Osteoblast (primary cell): ENCODE results near the gene SIL1. TPM values are rescaled to one million over a fixed set of nuclear protein-coding genes. Genes with fewer than 3 reads are reported as not detected.

Source experiments
- DNase-seq: peaks from one replicate; pipeline ENCODE4 v3.0.0; 2011; ENCODE audit warnings: low spot score, mixed read lengths; ENCODE audit not compliant: insufficient read length; ENCODE audit errors: missing footprints
- H2AFZ ChIP-seq: 2 replicates; pipeline ENCODE4 v1.6.0; 2011; ENCODE audit warnings: mild to moderate bottlenecking, low read length
- H3K27ac ChIP-seq: 2 replicates; pipeline ENCODE4 v1.5.1; 2011; ENCODE audit warnings: mild to moderate bottlenecking, low read depth, low read length, moderate library complexity
- H3K27me3 ChIP-seq: 2 replicates; pipeline ENCODE4 v1.6.0; 2012; ENCODE audit warnings: mild to moderate bottlenecking, control low read depth, inconsistent platforms, low read length, moderate library complexity; ENCODE audit not compliant: insufficient read depth
- H3K36me3 ChIP-seq: 2 replicates; pipeline ENCODE4 v1.5.1; 2011; ENCODE audit warnings: mild to moderate bottlenecking, low read length, control low read depth, moderate library complexity; ENCODE audit not compliant: insufficient read depth
- H3K4me1 ChIP-seq: 2 replicates; pipeline ENCODE4 v1.5.1; 2011; ENCODE audit warnings: mild to moderate bottlenecking, low read length, control low read depth, moderate library complexity; ENCODE audit not compliant: insufficient read depth
- H3K4me2 ChIP-seq: 2 replicates; pipeline ENCODE4 v1.6.0; 2011; ENCODE audit warnings: mild to moderate bottlenecking, low read length; ENCODE audit not compliant: insufficient read depth
- H3K4me3 ChIP-seq: fragments of 200-600 bp; sonication (generic); 3 replicates; pipeline ENCODE4 v1.5.1; 2012; ENCODE audit warnings: mild to moderate bottlenecking, low read length, inconsistent platforms; ENCODE audit not compliant: insufficient read depth
- H3K79me2 ChIP-seq: 2 replicates; pipeline ENCODE4 v1.6.0; 2012; ENCODE audit warnings: mild to moderate bottlenecking, low read length, control low read depth, inconsistent platforms; ENCODE audit not compliant: insufficient read depth
- H3K9me3 ChIP-seq: 2 replicates; pipeline ENCODE4 v1.5.1; 2011; ENCODE audit warnings: low read depth, low read length, control low read depth
- H4K20me1 ChIP-seq: 2 replicates; pipeline ENCODE4 v1.6.0; 2012; ENCODE audit warnings: mild to moderate bottlenecking, low read length, control low read depth; ENCODE audit not compliant: insufficient read depth
- total RNA-seq: library from RNA; depleted of rRNA; stranded (reverse); fragments of >200 nt; gene quantifications from 2 replicates; pipeline ENCODE4 v1.2.3, GENCODE V29; 2012
- TF ChIP-seq, protein P1 (sequence below): IDR thresholded peaks from 2 replicates; pipeline ENCODE4 v1.5.1; 2011; ENCODE audit warnings: mild to moderate bottlenecking, low read depth, low read length, moderate library complexity; ENCODE audit errors: extremely low read depth

SIL1 gene
- total RNA-seq, 1 donor = 65.1 TPM

DNA sequence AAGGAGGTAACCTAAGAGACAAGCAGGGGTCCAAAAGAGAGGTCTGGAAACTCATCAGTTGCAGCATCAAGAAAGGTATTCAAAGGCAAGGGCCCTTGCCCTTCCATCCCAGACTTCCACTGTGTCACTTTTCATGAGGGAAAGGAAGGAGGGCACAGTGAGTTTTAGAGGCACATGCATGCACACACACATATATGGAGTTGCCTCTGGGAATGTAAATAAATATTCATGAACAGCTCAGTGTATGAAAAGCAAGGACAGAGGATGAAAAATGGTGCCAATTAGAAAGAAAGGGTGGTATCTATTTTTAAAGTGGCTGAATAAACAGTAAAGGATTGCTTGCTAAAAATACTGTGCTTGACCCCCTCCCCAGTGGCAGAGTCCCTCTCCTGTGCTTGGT lies 217.7 kb downstream of the SIL1 start:
- peaks cover 14% of the 10 kb centered on the region for H4K20me1 ChIP-seq
- TF ChIP-seq, protein P1, sequence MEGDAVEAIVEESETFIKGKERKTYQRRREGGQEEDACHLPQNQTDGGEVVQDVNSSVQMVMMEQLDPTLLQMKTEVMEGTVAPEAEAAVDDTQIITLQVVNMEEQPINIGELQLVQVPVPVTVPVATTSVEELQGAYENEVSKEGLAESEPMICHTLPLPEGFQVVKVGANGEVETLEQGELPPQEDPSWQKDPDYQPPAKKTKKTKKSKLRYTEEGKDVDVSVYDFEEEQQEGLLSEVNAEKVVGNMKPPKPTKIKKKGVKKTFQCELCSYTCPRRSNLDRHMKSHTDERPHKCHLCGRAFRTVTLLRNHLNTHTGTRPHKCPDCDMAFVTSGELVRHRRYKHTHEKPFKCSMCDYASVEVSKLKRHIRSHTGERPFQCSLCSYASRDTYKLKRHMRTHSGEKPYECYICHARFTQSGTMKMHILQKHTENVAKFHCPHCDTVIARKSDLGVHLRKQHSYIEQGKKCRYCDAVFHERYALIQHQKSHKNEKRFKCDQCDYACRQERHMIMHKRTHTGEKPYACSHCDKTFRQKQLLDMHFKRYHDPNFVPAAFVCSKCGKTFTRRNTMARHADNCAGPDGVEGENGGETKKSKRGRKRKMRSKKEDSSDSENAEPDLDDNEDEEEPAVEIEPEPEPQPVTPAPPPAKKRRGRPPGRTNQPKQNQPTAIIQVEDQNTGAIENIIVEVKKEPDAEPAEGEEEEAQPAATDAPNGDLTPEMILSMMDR = no peak
- no peaks in the 10 kb centered on the region for H3K79me2 ChIP-seq
- H3K4me2 ChIP-seq = no peak overlapping the region
- H3K36me3 ChIP-seq = no peaks in the 10 kb centered on the region
- H3K4me1 ChIP-seq = peaks cover 38% of the 10 kb centered on the region
- H3K9me3 ChIP-seq = no peaks in the 10 kb centered on the region
- no peak overlapping the region for H3K4me3 ChIP-seq
- no peak overlapping the region for H2AFZ ChIP-seq
- no peaks in the 10 kb centered on the region for H3K27me3 ChIP-seq
- H3K27ac ChIP-seq = peak overlapping the region; percentile 76
- no peak for DNase-seq

DNA sequence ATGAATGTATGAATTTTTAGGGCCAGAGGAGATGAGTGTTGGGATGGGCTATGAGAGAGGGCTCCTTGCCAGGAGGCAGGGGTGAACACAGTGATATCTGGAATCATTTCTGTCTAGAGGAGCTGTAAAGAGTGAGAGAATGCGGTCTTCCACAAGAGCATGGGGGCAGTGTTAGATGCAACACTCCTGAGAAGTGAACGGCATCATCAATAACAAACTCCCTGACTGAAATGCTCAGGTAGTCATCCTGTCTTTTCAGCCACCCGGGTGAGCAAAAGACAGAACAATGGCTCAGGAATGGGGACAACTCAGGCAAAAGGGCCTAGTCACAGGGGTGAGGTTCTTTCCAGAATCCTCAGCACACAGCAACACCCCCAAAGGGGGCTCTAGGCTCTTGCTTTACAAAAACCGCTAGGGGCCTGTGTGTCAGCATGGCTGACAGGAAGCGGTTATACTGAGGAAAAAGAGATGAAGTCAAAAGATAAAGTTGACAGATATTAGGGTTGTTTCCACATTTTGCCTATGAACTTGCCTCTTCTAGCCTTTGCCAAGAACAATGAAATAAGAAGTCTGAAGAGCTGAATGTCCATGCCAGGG lies 218.4 kb downstream of the SIL1 start:
- H3K4me2 ChIP-seq = no peak overlapping the region
- H2AFZ ChIP-seq = no peak overlapping the region
- no peaks in the 10 kb centered on the region for H3K36me3 ChIP-seq
- H3K9me3 ChIP-seq = no peaks in the 10 kb centered on the region
- H3K79me2 ChIP-seq = no peaks in the 10 kb centered on the region
- peaks cover 16% of the 10 kb centered on the region for H4K20me1 ChIP-seq
- DNase-seq = no peak
- H3K4me1 ChIP-seq = peaks cover 38% of the 10 kb centered on the region
- no peak overlapping the region for H3K27ac ChIP-seq
- H3K27me3 ChIP-seq = no peaks in the 10 kb centered on the region
- TF ChIP-seq, protein P1 = no peak
- H3K4me3 ChIP-seq = no peak overlapping the region

DNA sequence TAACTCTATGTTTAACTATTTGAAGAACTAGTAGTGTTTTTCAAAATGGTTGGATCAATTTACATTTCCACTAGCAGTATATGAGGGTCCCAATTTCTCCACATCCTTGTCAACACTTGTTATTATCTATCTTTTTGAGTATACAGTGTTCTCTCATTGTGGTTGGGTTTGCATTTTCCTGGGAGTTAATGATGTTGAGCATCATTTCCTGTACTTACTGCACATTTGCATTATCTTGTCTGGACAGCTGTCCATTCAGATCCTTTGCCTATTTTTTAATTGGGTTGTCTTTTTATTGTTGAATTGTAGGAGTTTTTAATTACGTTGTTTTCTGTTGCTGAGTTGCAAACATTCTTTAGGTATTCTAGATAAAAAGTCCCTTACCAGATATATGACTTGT lies 219.6 kb downstream of the SIL1 start:
- H3K4me2 ChIP-seq = peak overlapping the region; percentile 48

DNA sequence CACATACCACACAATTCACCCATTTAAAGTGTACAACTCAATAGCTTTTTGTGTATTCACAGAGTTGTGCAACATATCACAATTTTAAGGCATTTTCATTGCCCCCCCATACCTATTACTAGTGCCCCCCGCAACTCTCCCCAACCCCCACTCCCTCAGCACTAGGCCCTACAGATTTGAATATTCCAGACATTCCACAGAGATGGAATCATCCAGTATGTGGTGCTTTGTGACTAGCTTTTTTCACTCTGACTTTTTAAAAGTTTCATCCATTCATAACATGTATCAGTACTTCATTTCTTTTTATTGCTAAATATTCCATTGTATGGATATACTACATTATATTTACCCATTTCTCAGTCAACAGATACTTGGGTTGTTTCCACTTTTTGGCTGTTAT lies 220.1 kb downstream of the SIL1 start:
- TF ChIP-seq, protein P1 = no peak
- DNase-seq = no peak
- H3K4me1 ChIP-seq = peaks cover 45% of the 10 kb centered on the region

More for the DNA sequence above, 219.6 kb downstream of the SIL1 start:
- Histone ChIP-seq H3K36me3 (no peaks in the 10 kb centered on the region), H3K27ac (no peak overlapping the region), H3K9me3 (no peaks in the 10 kb centered on the region), H3K4me1 (peaks cover 45% of the 10 kb centered on the region), H3K79me2 (no peaks in the 10 kb centered on the region), H3K27me3 (no peaks in the 10 kb centered on the region), H3K4me3 (no peak overlapping the region), H2AFZ (no peak overlapping the region), H4K20me1 (peaks cover 14% of the 10 kb centered on the region)
- no peak for DNase-seq
- TF ChIP-seq, protein P1 = no peak

More for the DNA sequence above, 220.1 kb downstream of the SIL1 start:
- Histone ChIP-seq H3K27me3 (no peaks in the 10 kb centered on the region), H3K79me2 (no peaks in the 10 kb centered on the region), H4K20me1 (peaks cover 12% of the 10 kb centered on the region), H3K9me3 (no peaks in the 10 kb centered on the region), H3K36me3 (no peaks in the 10 kb centered on the region), H3K4me2 (peak overlapping the region; percentile 48), H3K27ac (no peak overlapping the region), H3K4me3 (no peak overlapping the region), H2AFZ (no peak overlapping the region)
